ENCODE data around the gene SGMS1.

SGMS1 gene

GRCh38 chr10:50651808-50652207 lies 28.1 kb upstream of the SGMS1 start:
- TF ChIP-seq FOXP2 (optimal IDR thresholded peaks at IDR 0.05; ENCODE audit: borderline replicate concordance, extremely low read depth, extremely low read length, insufficient read depth) (no peak), REST (IDR thresholded peaks at IDR 0.05; ENCODE audit: insufficient read depth in 1 of 2, low read depth in 2 of 2, low read length in 2 of 2) (no peak)

GRCh38 chr10:50650481-50650880 lies 26.7 kb upstream of the SGMS1 start:
- TF ChIP-seq POLR2AphosphoS5 (IDR thresholded peaks at IDR 0.05; ENCODE audit: low read depth, low read length) (no peak), TAF1 (IDR thresholded peaks at IDR 0.05; ENCODE audit: borderline replicate concordance, insufficient read depth, low read length) (no peak)

DNA sequence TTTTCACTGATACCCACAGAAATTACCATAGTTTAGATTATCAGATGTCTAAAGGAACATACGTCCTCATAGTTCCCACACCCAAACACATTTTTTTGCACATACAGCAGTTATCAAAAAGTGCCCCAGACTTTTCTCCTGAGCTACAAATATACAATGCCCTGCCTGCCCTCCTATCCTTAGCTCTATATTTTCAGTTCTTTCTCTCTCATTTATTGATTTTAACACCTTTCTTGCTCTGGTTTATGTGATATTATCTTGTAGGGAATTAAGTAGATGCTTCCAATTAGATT lies 25.1 kb upstream of the SGMS1 start:
- no peak for TF ChIP-seq TAF1 (IDR thresholded peaks at IDR 0.05; ENCODE audit: borderline replicate concordance, insufficient read depth, low read length)
- TF ChIP-seq POLR2AphosphoS5 (IDR thresholded peaks at IDR 0.05; ENCODE audit: low read depth, low read length) = no peak

GRCh38 chr10:50648089-50648934 lies 24.6 kb upstream of the SGMS1 start:
- TF ChIP-seq POLR2AphosphoS5 (IDR thresholded peaks at IDR 0.05; ENCODE audit: low read depth, low read length) = no peak
- no peak for TF ChIP-seq SIN3A (IDR thresholded peaks at IDR 0.05; ENCODE audit: borderline replicate concordance, insufficient read depth, low read length)
- no peak for TF ChIP-seq FOXP2 (optimal IDR thresholded peaks at IDR 0.05; ENCODE audit: borderline replicate concordance, extremely low read depth, extremely low read length, insufficient read depth)
- TF ChIP-seq REST (IDR thresholded peaks at IDR 0.05; ENCODE audit: insufficient read depth in 1 of 2, low read depth in 2 of 2, low read length in 2 of 2) = no peak
- TF ChIP-seq TAF1 (IDR thresholded peaks at IDR 0.05; ENCODE audit: borderline replicate concordance, insufficient read depth, low read length) = no peak

- no peak for TF ChIP-seq FOXP2 (optimal IDR thresholded peaks at IDR 0.05; ENCODE audit: borderline replicate concordance, extremely low read depth, extremely low read length, insufficient read depth)
- no peak for TF ChIP-seq SIN3A (IDR thresholded peaks at IDR 0.05; ENCODE audit: borderline replicate concordance, insufficient read depth, low read length)
- TF ChIP-seq REST (IDR thresholded peaks at IDR 0.05; ENCODE audit: insufficient read depth in 1 of 2, low read depth in 2 of 2, low read length in 2 of 2) = no peak
- no peak for TF ChIP-seq TAF1 (IDR thresholded peaks at IDR 0.05; ENCODE audit: borderline replicate concordance, insufficient read depth, low read length)
- TF ChIP-seq POLR2AphosphoS5 (IDR thresholded peaks at IDR 0.05; ENCODE audit: low read depth, low read length) = no peak
Measured at GRCh38 chr10:50645236-50645635, 21.5 kb upstream of the SGMS1 start.

DNA sequence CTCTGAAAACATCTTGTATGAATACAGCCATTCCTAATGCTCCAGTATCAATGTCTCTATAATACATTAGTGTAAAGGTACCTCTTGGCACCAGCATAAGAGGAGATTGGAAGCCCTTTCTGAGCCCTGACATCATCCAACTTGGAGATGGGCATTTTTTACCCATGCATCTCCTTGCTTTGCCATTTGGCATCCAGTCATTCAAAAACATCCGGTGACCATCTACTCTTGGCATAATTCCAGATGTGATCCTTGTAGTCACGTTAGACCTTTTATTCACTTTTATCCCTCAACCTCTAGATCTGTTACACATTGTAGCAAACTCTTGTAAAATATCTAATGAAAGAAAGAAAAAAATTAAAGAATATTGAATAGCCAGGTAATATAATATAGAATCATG lies 17.9 kb upstream of the SGMS1 start:
- TF ChIP-seq FOXP2 (optimal IDR thresholded peaks at IDR 0.05; ENCODE audit: borderline replicate concordance, extremely low read depth, extremely low read length, insufficient read depth) (no peak), TAF1 (IDR thresholded peaks at IDR 0.05; ENCODE audit: borderline replicate concordance, insufficient read depth, low read length) (no peak)

DNA sequence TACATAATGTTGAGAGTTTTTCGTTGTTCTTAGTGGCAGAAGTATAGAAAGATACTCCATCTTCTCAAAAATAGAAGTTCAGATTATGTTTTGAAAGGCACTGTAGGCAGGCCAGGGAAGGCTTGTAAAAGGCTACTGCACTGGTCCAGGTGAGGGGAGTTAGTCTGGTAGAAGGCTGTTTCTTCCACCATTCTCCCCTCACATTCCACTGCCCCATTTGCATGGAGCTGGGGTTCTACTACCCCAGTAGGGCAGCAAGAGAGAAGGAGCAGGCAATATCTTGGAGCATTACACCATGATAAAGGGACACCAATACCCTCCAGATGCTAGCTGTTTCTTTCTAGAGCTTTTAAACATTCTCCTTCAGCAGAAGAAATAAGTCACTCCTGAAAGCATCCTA lies 16.5 kb upstream of the SGMS1 start:
- TF ChIP-seq REST (IDR thresholded peaks at IDR 0.05; ENCODE audit: insufficient read depth in 1 of 2, low read depth in 2 of 2, low read length in 2 of 2) = no peak
- TF ChIP-seq TAF1 (IDR thresholded peaks at IDR 0.05; ENCODE audit: borderline replicate concordance, insufficient read depth, low read length) = no peak
- TF ChIP-seq FOXP2 (optimal IDR thresholded peaks at IDR 0.05; ENCODE audit: borderline replicate concordance, extremely low read depth, extremely low read length, insufficient read depth) = no peak
- TF ChIP-seq SIN3A (IDR thresholded peaks at IDR 0.05; ENCODE audit: borderline replicate concordance, insufficient read depth, low read length) = no peak
